Ovary (tissue), 3 donors: ENCODE measurements around the gene RSPH9.

Source experiments
- CTCF ChIP-seq, 3 donors: fragments of 450-650 bp in 2 of 3; fragments of 200-600 bp in 1 of 3; IDR thresholded peaks; one replicate each; pipeline versions ENCODE4 v1.5.1 to v1.8.0; 2016 to 2022; ENCODE audit warnings: antibody characterized with exemption in 3 of 3, mild to moderate bottlenecking in 1 of 3
- EP300 ChIP-seq: sonication (generic); formaldehyde crosslinking; IDR thresholded peaks from one replicate; pipeline ENCODE4 v1.6.1; 2017; ENCODE audit warnings: antibody characterized with exemption
- POLR2A ChIP-seq: fragments of 450-650 bp; IDR thresholded peaks from one replicate; pipeline ENCODE4 v1.6.1; 2017; ENCODE audit warnings: antibody characterized with exemption, mild to moderate bottlenecking, moderate library complexity
- donor health status: DM: no; HTN: no; CAD: no.

- TF ChIP-seq CTCF (IDR thresholded peaks at IDR 0.05): no peak
- TF ChIP-seq POLR2A: no peak
- TF ChIP-seq EP300: no peak
Measured at GRCh38 chr6:43702534-43703440, 58.0 kb downstream of the RSPH9 start.
